ENCODE results near the gene TBC1D3K.
"Not testable (repeated sequence)": the region's sequence is repeated elsewhere in the genome, so short reads cannot be mapped to it uniquely, and the experiment has no call there.

TBC1D3K gene

DNA sequence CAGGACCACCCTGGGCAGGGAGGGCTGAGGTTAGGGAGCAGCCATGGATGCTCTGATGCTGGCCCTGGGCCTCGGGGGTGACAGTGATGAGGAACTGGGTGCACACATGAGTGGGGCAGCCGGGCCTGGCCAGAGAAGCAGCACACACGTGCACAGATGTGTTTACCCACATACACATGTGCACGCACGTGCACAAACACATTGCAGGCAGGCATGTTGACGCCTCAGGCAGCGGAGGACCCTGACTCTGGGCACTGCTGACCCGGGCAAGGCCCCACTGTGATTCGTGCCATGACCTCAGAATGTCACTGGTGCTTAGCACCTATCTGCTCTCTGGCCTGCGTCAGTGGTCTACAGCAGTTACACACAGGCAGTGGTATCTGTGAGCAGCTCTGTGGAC, at the start of gene TBC1D3K:
Gene TBC1D3K, plus strand, starts transcription at position 301 of the 400 bp plus-strand sequence. CDS start 1,585 bp downstream, outside the sequence.
- DNase-seq = not testable (repeated sequence)

DNA sequence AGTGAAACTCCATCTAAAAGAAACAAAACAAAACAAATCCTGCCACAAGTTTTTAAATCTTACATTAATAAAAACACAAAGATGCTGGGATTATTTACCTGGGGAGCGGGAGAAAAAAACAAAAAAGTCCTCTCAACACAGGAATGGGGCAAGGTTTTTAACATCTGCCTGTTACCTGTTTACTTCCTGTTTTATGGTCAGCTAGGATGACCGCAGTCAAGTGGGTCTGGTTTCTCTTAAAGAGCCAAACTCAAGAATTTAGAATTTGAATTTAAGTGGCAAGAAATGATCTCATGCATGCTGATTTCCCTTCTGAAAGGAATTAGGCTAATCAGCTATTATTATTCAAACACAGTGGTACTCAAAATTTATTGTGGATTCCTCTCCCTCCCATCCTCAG, 39.7 kb upstream of the TBC1D3K start:
- DNase-seq = no peak

GRCh38 chr17:37885136-37885535, 39.1 kb upstream of the TBC1D3K start:
- no peak for DNase-seq

DNA sequence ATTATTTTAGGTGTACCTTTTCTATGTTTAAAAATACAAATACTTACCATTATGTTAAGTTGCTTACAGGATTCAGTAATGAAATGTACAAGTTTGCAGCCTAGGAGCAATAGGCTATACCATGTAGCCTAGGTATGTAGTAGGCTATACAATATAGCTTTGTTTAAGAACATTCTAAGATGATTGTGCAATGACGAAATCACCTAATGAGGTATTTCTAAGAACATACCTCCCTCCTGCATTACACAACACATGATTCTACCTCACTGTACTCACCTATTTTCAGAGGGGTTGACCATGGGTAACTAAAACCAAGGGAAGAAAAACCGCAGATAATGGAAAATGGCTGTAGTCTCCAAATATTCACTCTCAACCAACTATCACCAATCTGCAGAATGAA, 35.3 kb upstream of the TBC1D3K start:
- no peak for DNase-seq

DNA sequence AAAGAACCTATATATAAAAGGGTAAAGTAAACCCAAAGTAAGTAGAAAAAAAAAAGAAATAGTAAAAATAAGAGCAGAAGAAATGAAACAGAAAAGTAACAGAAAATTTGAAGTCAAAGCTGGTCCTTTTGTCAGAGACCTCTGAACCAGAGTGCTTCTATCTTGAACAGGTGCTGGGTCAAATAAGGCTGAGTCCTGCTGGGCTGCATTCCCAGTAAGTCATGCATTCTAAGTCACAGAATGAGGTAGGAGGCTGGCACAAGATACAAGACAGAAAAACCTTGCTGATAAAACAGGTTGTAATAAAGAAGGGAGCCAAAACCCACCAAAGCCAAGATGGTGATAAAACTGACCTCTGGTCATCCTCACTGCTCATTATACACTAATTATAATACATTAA, 27.3 kb upstream of the TBC1D3K start:
- DNase-seq = not testable (repeated sequence)
